ENCODE data around the gene FHIP2A.

Gene FHIP2A

DNA sequence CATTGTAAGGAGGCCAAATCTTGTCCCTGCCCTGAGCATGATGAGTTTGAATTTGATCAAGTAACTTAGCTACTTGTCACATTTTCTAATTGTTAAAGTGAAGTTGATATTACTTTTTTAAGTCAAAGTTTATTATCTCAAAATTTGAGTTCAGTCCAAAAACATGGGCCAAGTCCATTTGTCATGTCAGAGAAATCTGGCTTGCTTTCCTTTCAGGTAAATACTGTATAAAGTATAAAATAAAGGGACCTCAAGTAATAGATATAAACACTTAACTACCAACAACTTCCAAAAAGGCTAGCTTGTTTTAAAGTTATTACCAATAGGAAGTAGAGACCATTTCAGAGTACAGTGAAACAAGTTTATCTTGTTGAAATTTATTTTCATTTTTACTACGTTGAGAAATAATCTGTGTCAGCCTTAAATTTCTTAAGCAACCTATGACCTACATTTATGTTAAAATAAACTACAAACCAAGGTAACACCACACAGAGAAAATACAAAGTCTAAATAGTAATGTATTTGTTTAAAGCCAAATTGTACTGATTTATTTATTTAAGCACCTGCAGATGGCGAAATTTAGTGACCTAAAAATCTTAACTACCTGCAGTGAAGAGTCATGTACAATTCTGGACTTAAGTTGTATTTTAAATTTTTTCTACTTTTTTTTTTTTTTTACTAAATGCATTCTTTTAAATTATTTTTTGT, 36.5 kb downstream of the FHIP2A start:
- TF ChIP-seq, protein P1, sequence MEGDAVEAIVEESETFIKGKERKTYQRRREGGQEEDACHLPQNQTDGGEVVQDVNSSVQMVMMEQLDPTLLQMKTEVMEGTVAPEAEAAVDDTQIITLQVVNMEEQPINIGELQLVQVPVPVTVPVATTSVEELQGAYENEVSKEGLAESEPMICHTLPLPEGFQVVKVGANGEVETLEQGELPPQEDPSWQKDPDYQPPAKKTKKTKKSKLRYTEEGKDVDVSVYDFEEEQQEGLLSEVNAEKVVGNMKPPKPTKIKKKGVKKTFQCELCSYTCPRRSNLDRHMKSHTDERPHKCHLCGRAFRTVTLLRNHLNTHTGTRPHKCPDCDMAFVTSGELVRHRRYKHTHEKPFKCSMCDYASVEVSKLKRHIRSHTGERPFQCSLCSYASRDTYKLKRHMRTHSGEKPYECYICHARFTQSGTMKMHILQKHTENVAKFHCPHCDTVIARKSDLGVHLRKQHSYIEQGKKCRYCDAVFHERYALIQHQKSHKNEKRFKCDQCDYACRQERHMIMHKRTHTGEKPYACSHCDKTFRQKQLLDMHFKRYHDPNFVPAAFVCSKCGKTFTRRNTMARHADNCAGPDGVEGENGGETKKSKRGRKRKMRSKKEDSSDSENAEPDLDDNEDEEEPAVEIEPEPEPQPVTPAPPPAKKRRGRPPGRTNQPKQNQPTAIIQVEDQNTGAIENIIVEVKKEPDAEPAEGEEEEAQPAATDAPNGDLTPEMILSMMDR (IDR thresholded peaks at IDR 0.05; ENCODE audit: control insufficient read depth, extremely low read depth, insufficient read depth), result no peak
- peak; percentile 83 for DNase-seq (ENCODE audit: low read depth)
- H3K4me3 ChIP-seq (ENCODE audit: low read depth, low read length), result peak overlapping the region; percentile 19; the same call in 1 of the 2 replicates

DNA sequence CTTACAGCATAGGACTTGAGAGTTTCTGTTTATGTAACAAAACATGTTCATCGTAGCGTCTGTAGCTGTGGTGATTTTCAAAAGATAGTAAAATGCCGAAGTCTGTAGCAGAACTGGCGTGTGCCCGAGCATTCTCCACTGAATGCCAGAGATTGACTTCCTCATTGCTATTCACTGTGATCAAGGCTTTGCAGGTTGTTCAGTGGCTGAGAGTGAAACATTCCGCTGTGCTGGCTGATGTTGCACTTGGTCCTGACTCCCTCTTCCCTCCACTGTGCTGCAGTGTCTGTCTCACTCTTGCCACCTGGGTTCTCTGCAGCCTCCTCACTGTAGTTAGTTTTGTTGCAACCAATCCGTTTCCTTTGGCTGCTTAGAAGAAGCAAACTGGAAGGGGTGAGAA, 37.6 kb downstream of the FHIP2A start:
- TF ChIP-seq, protein P1 (IDR thresholded peaks at IDR 0.05; ENCODE audit: control insufficient read depth, extremely low read depth, insufficient read depth), result no peak
- peak overlapping the region; percentile 19; the same call in 1 of the 2 replicates for H3K4me3 ChIP-seq (ENCODE audit: low read depth, low read length)
- peak; percentile 69 for DNase-seq (ENCODE audit: low read depth)

DNA sequence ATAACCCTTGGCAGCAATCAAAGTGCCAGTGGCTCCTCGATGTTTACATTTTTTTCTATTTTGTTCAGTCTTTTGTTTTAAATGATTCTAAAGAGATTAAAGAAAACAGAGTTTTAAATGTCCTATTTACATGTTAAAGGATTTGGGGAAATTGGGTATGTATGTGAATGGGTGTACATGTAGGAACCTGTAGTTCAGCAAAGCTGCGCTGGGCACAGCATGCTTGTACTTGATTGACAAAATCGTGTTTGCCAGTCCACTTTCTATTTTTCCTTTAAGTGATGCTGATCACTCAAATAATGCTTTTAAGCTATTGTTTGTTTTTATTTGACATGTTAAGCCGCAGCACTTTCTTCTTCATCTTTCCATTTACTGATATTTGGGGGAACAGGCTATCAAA, 40.9 kb downstream of the FHIP2A start:
- TF ChIP-seq, protein P1 (IDR thresholded peaks at IDR 0.05; ENCODE audit: control insufficient read depth, extremely low read depth, insufficient read depth), result no peak
- DNase-seq (ENCODE audit: low read depth), result no peak
- no peak overlapping the region for H3K4me3 ChIP-seq (ENCODE audit: low read depth, low read length)

DNA sequence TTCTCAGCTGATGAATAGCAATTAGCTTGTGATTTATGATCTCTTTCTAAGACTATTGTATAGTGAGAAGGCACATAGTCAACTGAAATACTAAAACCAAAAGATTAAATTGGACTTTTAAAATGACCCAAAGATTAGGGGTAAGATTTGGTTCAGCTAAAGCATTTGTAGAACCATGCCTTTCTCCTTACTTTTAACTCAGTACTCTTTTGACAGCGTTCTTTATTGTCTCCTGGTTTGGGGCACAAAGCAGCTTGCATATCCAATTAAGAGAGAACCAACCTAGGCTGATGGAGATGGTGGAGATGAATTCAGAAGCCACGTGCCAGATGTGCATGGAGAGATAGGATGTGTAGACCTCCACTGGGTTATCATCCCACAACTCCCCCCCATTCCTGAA, 45.8 kb downstream of the FHIP2A start:
- H3K4me3 ChIP-seq (ENCODE audit: low read depth, low read length), result no peak overlapping the region
- TF ChIP-seq, protein P1 (IDR thresholded peaks at IDR 0.05; ENCODE audit: control insufficient read depth, extremely low read depth, insufficient read depth), result no peak

DNA sequence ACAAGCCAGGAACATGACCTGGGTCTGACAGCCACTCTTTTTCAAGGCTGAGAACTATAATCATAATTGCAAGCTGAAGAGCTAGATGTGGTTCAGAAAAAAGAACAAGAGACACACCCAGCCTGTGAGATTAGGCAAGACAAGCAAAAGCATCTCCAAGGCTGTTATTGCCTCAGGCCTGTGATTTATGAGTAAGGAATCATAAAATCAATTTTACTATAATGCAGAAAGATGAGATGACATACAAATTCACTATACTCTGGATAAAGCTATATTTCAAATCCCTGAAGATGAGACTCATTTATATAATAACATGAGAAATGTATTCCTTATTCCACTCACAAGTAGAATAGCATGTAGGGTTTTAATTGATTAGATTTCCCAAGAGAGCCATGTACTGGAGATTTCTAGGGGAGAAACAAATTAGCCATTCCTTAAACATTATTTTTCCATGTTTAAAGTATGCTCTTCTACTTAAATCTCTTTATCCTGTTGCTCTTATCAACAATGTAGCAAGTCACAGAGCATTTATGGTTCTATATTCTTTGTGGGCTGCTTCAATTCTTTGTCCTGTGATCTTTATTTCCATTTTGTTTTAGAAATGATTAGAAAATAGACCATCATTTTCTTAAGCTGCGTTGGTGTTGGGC, 47.4 kb downstream of the FHIP2A start:
- H3K4me3 ChIP-seq (ENCODE audit: low read depth, low read length), result no peak overlapping the region
- no peak for DNase-seq (ENCODE audit: low read depth)

More for the DNA sequence above, 45.8 kb downstream of the FHIP2A start:
- no peak for DNase-seq (ENCODE audit: low read depth)

DNA sequence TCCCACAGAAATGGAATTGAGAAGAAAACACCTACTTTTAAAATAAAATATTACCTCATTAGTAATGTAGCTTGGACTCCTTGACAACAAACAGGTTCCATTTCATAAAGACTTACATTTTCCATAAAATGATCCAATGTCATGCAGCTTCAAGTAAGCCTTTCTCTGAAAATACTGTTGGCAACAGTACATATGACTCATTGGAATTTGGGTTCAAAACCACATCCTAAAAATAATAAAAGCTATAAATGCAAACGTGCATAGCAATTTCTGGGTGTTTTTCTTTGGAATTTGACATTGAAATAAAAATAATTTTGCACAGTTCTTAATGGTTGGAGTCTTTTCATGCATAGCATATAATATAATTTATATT, 47.9 kb downstream of the FHIP2A start:
- DNase-seq (ENCODE audit: low read depth), result no peak
- TF ChIP-seq, protein P1 (IDR thresholded peaks at IDR 0.05; ENCODE audit: control insufficient read depth, extremely low read depth, insufficient read depth), result no peak
- H3K4me3 ChIP-seq (ENCODE audit: low read depth, low read length), result no peak overlapping the region

More for the DNA sequence above, 47.4 kb downstream of the FHIP2A start:
- TF ChIP-seq, protein P1 (IDR thresholded peaks at IDR 0.05; ENCODE audit: control insufficient read depth, extremely low read depth, insufficient read depth), result no peak
